ENCODE measurements around the gene SNIP1. TPM values are rescaled to one million over a fixed set of nuclear protein-coding genes. Genes with fewer than 3 reads are reported as not detected.
"Not testable (repeated sequence)": the region's sequence is repeated elsewhere in the genome, so short reads cannot be mapped to it uniquely, and the experiment has no call there.

The SNIP1 gene
- total and polyA plus RNA-seq, 10 of the 15 experiments (the other 5 are each of a cell fraction or from before 2014, with no cell fraction given) = 2.7 to 22.4 (median 10.1) TPM

- no peak for TF ChIP-seq CBX3 (IDR thresholded peaks at IDR 0.05; ENCODE audit: borderline replicate concordance, low read depth)
These were observed 20.6 kb downstream of the SNIP1 start (continued) for GRCh38 chr1:37533317-37534093.

- not testable (repeated sequence) for BruUV-seq (replicated peaks); DNase-seq (ENCODE audit: low read depth, low spot score)
These were observed 21.5 kb downstream of the SNIP1 start for GRCh38 chr1:37532418-37533156.

DNA sequence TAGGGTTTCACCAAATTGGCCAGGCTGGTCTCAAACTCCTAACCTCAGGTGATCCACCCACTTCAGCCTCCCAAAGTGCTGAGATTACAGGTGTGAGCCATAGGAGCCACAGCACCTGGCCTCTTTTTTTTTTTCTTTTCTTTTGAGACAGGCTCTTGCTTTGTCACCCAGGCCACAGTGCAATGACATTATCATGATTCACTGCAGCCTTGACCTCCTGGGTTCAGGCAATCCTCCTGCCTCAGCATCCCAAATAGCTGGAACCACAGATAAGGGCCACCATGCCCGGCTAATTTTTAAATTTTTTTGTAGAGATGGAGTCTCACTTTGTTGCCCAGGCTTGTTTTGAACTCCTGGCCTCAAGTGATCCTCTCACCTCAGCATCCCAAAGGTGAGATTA, 24.2 kb downstream of the SNIP1 start:
- H3K36me3 ChIP-seq (ENCODE audit: control insufficient read depth in 2 of 2, insufficient read depth in 2 of 2, low read length in 1 of 2); H2AFZ ChIP-seq (ENCODE audit: control insufficient read depth, low read depth, low read length); H3K27me3 ChIP-seq (replicated peaks in 1 of 2; ENCODE audit: control insufficient read depth in 2 of 2, insufficient read depth in 2 of 2, low read length in 1 of 2); H3K9me3 ChIP-seq (replicated peaks; ENCODE audit: control insufficient read depth, insufficient read depth, low read length); SMC1A ChIA-PET (ENCODE audit: uncharacterized antibody, unreplicated experiment); H3K4me2 ChIP-seq (ENCODE audit: control insufficient read depth, insufficient read depth); ATAC-seq; FAIRE-seq; H3K79me2 ChIP-seq (ENCODE audit: control insufficient read depth, insufficient read depth, low read length); H4K20me1 ChIP-seq (ENCODE audit: control insufficient read depth, insufficient read depth); H3K4me3 ChIP-seq; intact Hi-C loops (cut with micrococcal nuclease; ENCODE audit: unreplicated experiment); H3K27ac ChIP-seq (ENCODE audit: control insufficient read depth, insufficient read depth); RAD21 ChIA-PET (ENCODE audit: unreplicated experiment); DNase-seq (ENCODE audit: low read depth, low spot score); CTCF ChIA-PET; in situ Hi-C loops (cut with MboI); BruUV-seq (replicated peaks); H3K9ac ChIP-seq (ENCODE audit: control insufficient read depth, insufficient read depth, low read length); H3K4me1 ChIP-seq (ENCODE audit: control insufficient read depth, insufficient read depth, low read length): not testable (repeated sequence)
- WGBS (ENCODE audit: insufficient coverage, insufficient replicate concordance, low lambda C conversion rate, missing lambda C conversion rate) = 71% methylated on average over 1 of the region's 1 CpG
- POLR2A ChIA-PET = interaction anchor here (0.7 kb wide), 2 partner anchors 10 to 55 kb away, joined by 3 to 4 read pairs; partner anchors contain the start of gene ZC3H12A

More at GRCh38 chr1:37532418-37533156, 21.5 kb downstream of the SNIP1 start:
- H3K4me3 ChIP-seq; H4K20me1 ChIP-seq (ENCODE audit: control insufficient read depth, insufficient read depth); H3K4me2 ChIP-seq (ENCODE audit: control insufficient read depth, insufficient read depth); H3K27me3 ChIP-seq (replicated peaks in 1 of 2; ENCODE audit: control insufficient read depth in 2 of 2, insufficient read depth in 2 of 2, low read length in 1 of 2); H3K9ac ChIP-seq (ENCODE audit: control insufficient read depth, insufficient read depth, low read length); H3K27ac ChIP-seq (ENCODE audit: control insufficient read depth, insufficient read depth); POLR2A ChIA-PET; H2AFZ ChIP-seq (ENCODE audit: control insufficient read depth, low read depth, low read length); H3K9me3 ChIP-seq (replicated peaks; ENCODE audit: control insufficient read depth, insufficient read depth, low read length); FAIRE-seq; H3K79me2 ChIP-seq (ENCODE audit: control insufficient read depth, insufficient read depth, low read length); intact Hi-C loops (cut with micrococcal nuclease; ENCODE audit: unreplicated experiment); ATAC-seq; in situ Hi-C loops (cut with MboI); RAD21 ChIA-PET (ENCODE audit: unreplicated experiment); H3K4me1 ChIP-seq (ENCODE audit: control insufficient read depth, insufficient read depth, low read length): not testable (repeated sequence)
- 88% methylated on average over 4 of the region's 4 CpGs for WGBS (ENCODE audit: insufficient coverage, insufficient replicate concordance, low lambda C conversion rate, missing lambda C conversion rate)
- ChIA-PET SMC1A (ENCODE audit: uncharacterized antibody, unreplicated experiment) (interaction anchor here (1.4 kb wide), 1 partner anchor 45 kb away, joined by 5 read pairs; no protein-coding TSS in a partner anchor), CTCF (interaction anchor here (0.9 kb wide), 1 partner anchor 42 kb away, joined by 3 read pairs; no protein-coding TSS in a partner anchor)
- peaks cover 0 to 14% of the 10 kb centered on the region in 2 experiments; a peak in 2 of 4 replicates for H3K36me3 ChIP-seq (ENCODE audit: control insufficient read depth in 2 of 2, insufficient read depth in 2 of 2, low read length in 1 of 2)
